ENCODE data around the gene DLL3.

Gene DLL3

DNA sequence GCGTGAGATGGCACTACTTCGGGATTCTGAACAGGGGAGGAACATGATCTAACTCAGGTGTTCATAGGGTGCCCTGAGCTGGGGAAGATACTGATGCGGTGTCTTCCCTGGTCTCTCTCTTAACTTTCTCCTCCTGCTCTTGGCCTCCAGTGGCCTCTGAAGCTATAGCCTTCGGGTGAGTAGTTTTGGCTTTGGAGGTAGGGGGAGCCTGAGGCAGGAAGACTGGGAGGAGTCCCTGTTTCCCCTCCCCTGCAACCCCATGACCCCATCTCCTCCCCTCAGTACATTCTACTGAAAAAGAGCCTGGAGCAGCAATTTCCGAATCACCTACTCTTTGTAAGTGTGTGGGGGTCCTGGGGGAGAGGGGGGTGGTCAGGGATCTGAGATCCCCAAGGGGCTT is 19.7 kb downstream of the DLL3 start:
- DNase-seq: no peak

DNA sequence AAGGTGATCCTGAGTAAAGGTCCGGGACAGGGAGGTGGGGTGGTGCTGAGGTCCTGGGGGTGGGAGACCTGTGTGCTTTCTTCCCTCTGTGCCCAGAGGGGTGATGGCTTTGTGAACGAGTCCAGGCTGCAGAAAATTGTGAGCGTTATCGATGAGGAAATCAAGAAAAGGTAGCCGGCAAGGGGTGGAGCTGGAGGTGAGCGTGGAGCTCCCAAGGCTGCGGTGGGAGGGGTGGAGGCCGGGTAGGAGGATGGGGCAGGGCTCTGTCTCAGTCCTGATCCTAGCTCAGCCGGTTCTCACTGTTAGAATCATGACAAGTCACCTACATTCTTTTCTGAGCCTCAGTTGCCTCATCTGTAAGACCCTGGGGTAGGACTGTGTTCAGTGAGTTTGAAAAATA is 20.2 kb downstream of the DLL3 start:
- DNase-seq: no peak

DNA sequence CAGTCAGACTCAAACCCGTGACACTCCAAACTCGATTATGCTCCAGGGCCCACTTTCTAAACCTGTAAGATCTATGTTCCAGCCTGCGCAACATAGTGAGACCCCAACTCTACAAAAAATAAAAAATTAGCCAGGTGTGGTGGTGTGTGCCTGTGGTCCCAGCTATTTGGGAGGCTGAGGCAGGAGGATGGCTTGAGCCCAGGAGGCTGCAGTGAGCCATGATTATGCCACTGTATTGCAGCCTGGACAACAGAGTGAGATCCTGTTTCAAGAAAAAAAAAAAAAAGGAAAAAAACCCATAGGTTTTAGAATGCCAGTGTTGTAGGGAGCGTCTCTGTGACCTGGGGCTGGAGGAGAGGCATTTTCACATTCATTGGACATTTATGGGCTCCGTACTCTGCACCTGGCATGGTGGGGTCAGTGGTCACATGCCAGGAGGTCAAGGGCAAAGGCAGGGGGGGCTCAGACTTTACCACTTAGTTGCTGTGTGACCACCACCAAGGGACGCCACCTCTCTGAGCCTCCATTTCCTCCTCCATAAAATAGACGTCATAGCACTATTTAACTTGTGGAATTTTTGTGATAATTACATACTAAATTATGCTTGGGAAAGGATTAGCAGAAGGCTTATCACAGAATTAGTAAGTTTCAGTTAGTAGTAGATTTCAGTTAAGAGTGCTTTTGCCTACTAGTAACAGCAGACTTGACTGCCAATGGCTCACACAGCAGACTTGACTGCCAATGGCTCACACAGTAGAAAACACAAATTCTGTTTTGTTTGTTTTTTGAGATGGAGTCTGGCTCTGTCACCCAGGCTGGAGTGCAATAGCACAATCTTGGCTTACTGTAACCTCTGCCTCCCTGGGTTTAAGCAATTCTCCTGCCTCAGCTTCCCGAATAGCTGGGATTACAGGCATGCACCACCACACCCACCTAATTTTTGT is 22.1 kb downstream of the DLL3 start:
- DNase-seq: no peak

DNA sequence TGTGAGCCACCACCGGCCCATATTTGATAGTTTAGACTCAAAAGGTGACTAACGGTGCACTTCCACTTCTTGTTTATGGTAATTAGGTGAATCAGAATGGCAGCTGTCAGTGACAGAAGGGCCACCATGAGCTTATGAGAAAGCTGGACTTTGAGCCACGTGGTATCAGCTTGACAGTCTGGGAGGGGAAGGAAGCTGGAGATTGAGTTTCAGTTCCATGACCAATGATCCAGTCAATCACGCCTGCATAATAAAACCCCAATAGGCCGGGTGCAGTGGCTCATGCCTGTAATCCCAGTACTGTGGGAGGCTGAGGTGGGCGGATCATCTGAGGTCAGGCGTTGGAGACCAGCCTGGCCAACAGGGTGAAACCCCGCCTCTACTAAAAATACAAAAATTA is 25.7 kb downstream of the DLL3 start:
- no peak for DNase-seq

DNA sequence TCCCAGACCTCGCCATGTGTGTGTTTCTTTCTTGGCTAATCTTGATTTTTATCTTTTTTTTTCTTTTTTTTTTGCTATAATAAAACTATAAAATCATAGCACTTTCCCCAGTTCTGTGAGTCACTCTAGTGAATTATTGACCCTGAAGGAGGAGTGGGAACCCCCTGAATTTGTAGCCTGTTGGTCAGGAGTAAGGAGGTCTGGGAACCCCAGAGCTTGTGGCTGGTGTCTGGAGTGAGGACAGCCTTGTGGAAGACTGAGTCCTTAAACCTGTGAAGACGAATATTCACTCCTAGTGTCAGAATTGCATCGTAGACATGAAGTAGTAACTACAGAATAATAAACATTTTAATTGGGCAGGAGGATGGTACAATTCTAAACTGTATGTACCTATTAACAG is 26.5 kb downstream of the DLL3 start:
- no peak for DNase-seq

DNA sequence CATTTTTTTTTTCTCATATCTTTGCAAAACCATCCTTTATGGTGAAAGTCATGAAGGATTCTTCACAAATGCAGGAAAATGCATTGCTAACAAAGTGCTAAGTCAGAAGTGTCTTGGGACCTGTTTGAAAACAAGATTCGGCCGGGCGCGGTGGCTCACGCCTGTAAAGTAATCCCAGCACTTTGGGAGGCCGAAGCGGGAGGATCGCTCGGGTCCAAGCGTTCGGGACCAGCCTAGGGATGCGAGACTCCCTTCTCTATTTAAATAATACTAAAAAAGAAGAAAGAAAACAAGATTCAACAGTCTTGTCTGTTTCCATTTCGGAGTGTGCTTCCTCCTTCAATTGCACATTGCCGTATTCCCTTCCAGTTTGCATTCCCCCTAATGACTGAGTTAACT is 33.1 kb downstream of the DLL3 start:
- no peak for DNase-seq

DNA sequence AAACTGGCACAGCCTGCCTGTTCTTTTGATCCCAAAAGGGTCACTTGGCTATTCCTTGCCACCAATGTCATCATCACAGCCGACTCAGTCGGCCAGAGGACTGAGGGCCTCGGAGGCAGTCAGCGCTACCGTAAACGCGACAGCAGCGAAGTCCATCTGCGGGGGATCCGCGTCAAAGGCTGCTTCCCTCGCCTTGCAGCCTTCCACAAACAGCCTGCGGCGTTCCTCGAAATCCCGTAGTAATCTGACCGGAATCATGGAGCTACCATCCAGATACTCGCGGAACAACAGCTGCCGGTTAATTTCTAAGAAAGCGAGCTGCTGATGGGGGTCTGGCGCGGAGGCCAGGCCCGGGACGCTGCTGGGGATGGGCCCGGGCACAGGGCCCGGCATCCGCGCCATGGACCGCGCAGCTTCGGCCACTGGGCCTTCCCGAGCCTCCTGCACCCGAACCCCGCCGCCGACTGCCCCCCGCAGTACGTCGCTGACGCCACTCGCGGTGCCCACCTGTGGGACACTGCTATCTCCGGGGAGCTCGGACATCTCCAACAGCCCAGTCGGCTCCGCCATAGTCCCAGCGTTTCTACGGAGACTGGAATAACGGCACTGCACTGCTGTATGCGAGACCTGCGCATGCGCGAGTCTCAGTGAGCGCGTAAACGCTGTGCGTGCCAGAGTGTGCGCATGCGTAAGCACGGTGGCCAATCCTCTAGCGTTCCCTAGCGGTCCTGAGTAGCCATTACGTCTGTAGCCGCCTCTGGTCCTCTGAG is 33.7 kb downstream of the DLL3 start, which contains the start of gene EID2B:
Gene EID2B, minus strand, starts transcription at position 620 of the 770 bp plus-strand sequence. Its CDS starts 50 bp downstream, at position 570.
- peak; percentile 93 to 95 for DNase-seq

DNA sequence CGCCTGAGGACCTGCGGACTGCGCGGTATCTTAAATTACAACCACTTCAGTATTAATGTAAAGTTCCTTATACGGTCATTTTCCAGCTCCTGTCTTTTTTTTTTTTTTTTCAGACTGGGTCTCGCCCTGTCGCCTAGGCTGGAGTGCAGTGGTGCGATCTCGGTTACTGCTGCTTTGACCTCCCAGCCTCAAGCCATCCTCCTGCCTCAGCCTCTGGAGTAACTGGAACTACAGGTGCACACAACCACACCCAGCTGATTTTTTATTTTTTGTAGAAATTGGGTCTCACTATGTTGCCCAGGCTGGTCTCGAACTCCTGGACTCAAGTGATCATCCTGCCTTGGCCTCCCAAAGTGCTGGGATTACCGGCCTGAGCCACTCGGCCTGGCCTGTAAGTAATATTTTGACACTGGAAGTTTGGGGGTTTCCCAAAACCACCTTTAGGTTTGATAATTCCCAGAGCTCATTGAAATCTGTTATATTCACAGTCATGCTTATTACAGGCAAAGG is 34.3 kb downstream of the DLL3 start:
- DNase-seq: no peak

DNA sequence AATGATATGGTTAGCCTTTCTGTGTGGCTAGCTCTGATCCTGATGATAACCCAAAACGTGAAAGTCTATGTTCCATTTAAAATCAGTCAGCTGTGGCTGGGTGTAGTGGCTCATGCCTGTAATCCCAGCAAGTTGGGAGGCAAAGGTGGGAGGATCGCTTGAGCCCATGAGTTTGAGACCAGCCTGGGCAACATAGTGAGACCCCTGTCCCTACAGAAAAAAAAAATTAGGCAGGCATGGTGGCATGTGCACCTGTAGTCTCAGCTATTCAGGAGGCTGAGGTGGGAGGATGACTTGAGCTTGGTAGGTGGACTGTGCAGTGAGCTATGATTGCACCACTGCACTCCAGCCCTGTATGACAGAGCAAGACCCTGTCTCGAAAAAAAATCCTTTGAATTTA is 35.0 kb downstream of the DLL3 start:
- DNase-seq: no peak

DNA sequence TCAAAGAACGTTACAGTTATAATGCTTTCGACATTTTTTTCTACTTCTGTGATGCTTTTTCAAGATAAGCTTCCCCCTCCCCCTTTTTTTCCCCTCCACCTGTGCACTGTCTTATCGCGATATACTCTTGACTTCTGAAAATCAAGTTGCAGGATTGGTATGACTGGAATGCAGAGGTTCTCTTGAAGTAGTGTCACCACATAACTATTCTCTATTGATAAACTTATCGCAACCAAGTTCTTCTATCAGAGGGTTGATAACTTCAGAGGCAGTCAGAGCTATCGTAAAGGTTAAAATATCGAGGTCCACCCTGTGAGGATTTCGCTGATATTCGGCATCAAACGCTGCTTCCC is 40.4 kb downstream of the DLL3 start:
- no peak for DNase-seq

DNA sequence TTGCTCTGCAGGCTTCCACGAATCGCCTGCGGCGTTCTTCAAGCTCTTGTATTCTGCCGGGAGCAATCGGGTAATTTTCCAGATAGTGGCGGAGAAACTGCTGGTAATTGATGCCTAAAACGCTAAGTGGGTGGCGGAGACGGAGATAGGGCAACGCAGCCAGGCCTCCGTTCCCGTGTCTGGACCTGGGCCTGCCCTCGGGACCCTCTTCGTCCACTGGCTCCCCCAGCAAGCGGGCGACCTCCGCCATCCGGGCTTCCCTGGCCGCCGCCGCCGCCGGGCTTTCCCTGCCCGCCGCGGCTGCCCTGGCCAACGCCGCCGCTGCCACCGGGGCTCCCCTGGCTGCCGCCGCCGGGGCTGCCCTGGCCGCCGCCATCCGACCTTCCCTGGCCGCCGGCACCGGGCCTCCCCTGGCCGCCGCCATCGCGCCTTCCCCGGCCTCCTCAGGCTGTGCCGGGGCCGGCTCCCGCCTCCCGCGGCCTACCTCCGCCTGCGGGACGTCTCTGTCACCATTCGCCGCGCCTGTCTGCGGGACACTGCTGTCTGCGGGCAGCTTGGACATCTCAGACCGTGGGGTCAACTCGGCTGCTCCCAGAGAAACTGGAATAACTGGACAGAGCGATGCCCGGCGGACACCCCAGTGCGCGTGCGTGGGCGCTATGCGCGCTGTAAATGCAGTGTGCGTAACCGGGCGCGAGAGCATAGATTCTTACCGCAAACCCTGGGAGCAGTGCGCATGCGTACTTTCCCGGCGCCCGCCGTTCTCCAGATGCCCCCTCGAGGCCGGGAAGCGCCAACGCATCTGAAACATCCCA is 41.0 kb downstream of the DLL3 start, which contains the start of gene EID2:
Gene EID2, minus strand, starts transcription at position 644 of the 815 bp plus-strand sequence. Its CDS starts 82 bp downstream, at position 562.
- DNase-seq: peak; percentile 93 to 96

DNA sequence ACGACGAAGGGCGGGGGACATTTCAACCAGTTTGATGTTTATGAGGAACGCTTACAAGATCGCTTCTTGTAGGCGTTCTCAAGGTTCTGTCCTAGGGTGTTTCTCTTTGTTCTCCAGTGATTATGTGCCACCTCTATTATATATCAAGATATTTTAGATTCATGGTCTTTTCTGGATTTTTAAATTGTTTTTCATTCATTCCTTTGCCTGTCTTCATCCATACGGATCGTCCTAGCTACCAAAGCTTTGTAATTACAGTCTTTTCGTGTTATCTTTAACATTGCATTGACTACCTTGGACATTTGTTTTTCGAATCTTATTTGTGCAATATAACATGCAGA is 41.6 kb downstream of the DLL3 start:
- DNase-seq: no peak

DNA sequence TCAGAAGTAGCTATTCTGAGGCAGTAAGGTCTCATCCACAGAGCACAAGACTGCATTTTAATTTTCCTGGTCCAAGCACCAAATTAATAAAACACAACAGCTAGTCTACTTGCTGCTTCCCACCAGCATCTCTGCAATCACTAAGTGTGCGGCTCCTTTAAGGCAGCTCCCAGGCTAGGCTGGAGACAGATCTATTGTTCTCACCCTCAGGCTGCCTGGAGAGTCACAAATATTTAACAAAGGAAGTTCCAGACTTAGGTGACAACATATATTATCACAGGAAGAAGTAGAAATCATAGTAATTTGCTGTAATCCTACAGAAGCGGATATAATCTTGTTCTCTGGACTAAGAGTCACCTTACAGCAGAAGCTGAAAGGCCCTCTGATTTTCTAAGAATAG is 43.5 kb downstream of the DLL3 start:
- DNase-seq: no peak

DNA sequence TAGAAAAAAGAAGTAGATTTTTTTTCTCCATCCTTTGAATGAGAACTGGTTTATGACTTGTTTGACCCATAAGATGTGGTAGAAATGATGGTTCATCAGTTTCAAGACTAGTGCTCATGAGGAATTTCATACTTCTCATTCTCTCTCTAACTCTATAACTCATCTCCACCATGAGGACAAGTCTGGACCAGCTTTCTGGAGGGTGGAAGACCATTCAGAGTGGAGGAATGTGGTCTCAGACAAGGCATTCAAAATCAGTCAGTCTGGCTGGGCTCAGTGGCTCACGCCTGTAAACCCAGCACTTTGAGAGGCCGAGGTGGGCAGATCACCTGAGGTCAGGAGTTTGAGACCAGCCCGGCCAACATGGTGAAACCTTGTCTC is 44.7 kb downstream of the DLL3 start:
- DNase-seq: no peak

DNA sequence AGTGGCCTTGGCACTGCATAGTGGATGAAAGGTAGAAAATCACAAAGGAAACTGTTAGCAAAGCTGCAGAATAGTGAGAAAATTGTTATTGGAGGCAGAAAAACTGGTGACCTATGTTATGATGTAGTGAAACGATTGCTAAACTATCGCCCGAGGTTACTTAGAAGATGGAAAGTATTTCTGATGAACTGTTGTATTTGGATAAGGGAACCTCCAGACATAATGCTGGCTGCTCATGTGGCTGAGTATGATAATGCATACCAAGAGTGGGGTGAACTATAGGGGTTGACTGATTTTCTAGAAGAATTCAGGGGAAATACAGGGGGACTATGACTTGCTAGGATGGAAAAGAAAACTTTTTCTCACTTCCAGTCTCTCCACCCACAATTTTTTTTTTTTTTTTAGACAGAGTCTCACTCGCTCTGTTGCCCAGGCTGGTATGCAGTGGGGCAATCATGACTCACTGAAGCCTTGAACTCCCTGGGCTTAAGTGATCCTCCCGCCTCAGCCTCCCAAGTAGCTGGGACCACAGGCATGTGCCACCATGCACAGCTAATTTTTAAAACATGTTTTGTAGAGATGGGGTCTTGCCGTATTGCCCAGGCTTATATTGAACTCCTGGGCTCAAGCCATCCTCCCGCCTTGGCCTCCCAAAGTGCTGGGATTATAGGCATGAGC is 45.6 kb downstream of the DLL3 start:
- no peak for DNase-seq

DNA sequence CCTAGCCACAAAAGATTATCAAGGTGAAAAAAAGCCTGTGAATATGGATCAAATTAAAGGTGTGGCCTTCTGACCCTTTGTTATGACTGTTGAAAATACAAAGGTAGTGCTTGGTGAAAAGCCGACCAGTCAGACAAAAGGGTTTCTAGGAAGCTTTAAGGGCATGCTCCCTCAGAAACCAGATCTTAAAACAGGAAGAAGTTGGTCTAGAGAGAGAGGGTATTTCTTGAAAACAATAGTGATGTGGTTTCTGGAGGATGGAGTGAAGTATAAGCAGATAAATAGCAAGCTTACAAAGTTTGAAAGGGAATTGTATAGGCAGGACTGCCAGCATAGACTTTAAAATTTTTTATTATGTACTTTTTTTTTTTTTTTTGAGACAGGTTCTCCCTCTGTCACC is 46.2 kb downstream of the DLL3 start:
- no peak for DNase-seq

DNA sequence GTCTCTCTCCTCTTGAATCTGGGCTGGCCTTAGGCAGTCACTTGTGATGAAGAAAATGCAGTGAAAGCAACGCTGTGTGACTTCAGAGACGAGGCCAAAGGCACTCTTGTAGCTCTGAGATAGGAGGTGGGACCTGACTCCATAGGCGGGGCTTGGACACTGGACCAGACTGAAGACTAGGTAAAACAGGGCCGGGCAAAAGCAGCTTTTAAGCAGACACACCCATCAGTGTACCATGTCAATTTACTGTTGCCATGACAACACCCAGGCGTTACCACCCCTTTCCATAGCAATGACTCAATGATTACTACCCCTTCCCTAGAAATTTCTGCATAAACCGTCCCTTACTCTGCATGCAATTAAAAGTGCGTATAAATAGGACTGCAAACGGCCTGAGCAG is 47.9 kb downstream of the DLL3 start:
- DNase-seq: no peak

DNA sequence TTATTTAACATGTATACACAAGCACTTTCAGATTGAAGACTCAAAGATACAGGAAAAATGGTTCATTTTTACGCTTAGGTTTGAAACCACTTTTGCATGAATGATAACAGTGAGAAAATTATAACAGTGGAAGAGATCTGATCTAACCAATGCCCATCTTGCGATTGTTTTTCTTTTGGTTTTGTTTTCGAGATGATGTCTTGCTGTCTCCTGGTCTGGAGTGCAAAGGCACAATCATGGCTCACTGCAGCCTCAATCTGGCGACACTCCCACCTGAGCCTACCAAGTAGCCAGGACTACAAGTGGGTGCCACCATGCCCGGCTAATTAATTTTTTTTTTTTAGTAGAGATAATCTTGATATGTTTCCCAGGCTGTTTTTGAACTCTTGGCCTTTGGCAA is 51.5 kb downstream of the DLL3 start:
- no peak for DNase-seq

DNA sequence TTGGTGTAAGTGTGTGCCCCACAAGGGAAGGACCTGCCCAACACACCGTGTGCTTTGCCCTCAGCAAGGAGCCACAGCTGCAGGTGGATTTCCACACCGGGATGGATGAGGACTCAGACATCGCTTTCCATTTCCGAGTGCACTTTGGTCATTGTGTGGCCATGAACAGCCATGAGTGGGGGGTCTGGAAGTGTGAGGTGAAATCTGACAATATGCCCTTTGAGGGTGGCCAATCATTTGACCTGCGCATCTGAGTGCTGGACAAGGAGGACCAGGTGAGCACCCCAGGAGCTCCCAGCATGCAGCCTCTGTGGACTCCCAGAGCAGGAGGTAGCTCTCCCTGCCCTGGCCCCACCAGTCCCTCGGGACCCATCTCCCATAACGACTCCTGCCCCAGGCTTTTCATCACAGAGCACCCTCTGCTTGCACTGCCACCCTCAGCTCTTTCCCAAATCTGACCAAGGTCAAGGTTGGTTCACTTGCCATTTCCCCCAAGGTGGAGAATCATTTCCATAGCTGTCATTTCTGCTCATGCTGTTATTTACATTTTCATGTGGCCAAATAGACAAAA is 54.4 kb downstream of the DLL3 start:
- DNase-seq: no peak

DNA sequence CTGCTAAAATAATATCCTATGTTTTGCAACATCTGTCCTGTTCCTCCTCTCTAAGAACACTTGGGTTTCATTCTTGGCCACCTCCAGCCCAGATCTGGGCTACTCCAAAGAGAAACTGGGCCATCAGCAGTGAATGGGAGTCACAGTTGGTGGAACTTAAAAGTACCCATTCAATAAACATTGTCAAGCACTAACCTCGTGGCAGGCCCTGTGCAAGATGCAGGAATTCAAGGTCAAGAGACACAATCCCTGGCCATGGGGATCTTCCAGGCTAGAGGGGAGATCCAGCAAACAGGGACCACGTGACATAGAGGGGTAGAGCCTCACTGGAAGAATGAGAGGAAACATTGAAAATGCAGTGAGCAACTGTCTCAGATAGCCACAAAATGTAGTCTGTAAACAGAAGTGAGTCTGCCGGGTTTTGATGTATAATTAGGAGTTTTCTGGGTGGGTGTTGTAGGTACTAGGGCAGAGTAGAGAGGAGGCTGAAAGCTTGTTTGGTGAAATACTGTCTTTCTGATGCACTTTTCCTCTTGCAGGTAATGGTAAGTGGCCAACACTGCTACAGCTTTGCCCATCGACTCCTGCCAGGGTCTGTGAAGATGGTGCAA is 56.1 kb downstream of the DLL3 start:
- no peak for DNase-seq

DNA sequence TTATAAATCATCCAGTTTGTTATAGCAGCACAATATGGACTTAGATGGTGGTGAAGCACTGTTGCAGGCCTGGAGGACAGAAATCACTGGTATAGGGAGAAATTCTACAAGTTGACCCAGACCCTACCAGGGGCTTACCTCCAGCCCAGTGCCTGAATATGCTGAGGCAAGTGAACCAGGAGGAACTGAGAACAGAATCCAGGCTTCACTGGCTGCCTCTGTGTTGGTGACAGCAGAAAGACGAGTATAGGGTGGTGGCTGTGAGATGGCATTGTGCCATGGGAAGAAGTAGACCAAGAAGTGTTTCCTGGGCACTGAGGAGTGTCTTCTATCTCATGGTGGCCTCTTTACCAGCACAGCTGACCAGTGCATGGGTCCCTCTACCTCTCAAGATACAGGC is 57.1 kb downstream of the DLL3 start:
- DNase-seq: no peak
